H9 (cell line): Measurements from ENCODE around the gene ZNF2. TPM values are rescaled to one million over a fixed set of nuclear protein-coding genes. Genes with fewer than 3 reads are reported as not detected.

Experiments
- DNase-seq: peaks from one replicate; pipeline ENCODE4 v3.0.0-alpha.2; 2017
- H2AFZ ChIP-seq: one replicate; pipeline ENCODE4 v1.6.1; 2013; ENCODE audit warnings: mild to moderate bottlenecking, low read length, control low read depth, moderate library complexity
- H2AK5ac ChIP-seq: 2 replicates; pipeline ENCODE4 v1.6.1; 2013; ENCODE audit warnings: low read length, control low read depth, mixed read lengths; ENCODE audit not compliant: insufficient read length
- H2BK120ac ChIP-seq: one replicate; pipeline ENCODE4 v1.6.1; 2013; ENCODE audit warnings: low read depth, mild to moderate bottlenecking, low read length, control low read depth, inconsistent platforms; ENCODE audit not compliant: poor library complexity, severe bottlenecking
- H2BK12ac ChIP-seq: 2 replicates; pipeline ENCODE4 v1.6.1; 2013; ENCODE audit warnings: low read length, control low read depth, mixed read lengths, low read depth; ENCODE audit not compliant: insufficient read length
- H2BK15ac ChIP-seq: 2 replicates; pipeline ENCODE4 v1.6.1; 2013; ENCODE audit warnings: low read depth, low read length, control low read depth
- H2BK20ac ChIP-seq: one replicate; pipeline ENCODE4 v1.6.1; 2013; ENCODE audit warnings: low read depth, mild to moderate bottlenecking, low read length, control low read depth, inconsistent platforms; ENCODE audit not compliant: poor library complexity, severe bottlenecking
- H2BK5ac ChIP-seq: 2 replicates; pipeline ENCODE4 v1.6.1; 2013; ENCODE audit warnings: low read length, control low read depth, mixed read lengths; ENCODE audit not compliant: insufficient read length
- H3K14ac ChIP-seq: 2 replicates; pipeline ENCODE4 v1.6.1; 2013; ENCODE audit warnings: low read length, control low read depth; ENCODE audit not compliant: insufficient read depth
- H3K18ac ChIP-seq: 2 replicates; pipeline ENCODE4 v1.6.1; 2013; ENCODE audit warnings: low read depth, mild to moderate bottlenecking, mixed read lengths, low read length, control low read depth; ENCODE audit not compliant: insufficient read length
- H3K23ac ChIP-seq: 2 replicates; pipeline ENCODE4 v1.6.1; 2013; ENCODE audit warnings: low read length, control low read depth, mixed read lengths, low read depth; ENCODE audit not compliant: insufficient read length
- H3K23me2 ChIP-seq: 2 replicates; pipeline ENCODE4 v1.6.1; 2013; ENCODE audit warnings: low read depth, mild to moderate bottlenecking, mixed read lengths, low read length, control low read depth; ENCODE audit not compliant: insufficient read length, poor library complexity, severe bottlenecking
- H3K27ac ChIP-seq: 2 replicates; pipeline ENCODE4 v1.5.1; 2013; ENCODE audit warnings: low read length, control low read depth, mixed read lengths, low read depth; ENCODE audit not compliant: insufficient read length
- H3K27me3 ChIP-seq: 2 replicates; pipeline ENCODE4 v1.6.1; 2013; ENCODE audit warnings: low read length, control low read depth, inconsistent platforms; ENCODE audit not compliant: insufficient read depth
- H3K4ac ChIP-seq: 2 replicates; pipeline ENCODE4 v1.6.1; 2013; ENCODE audit warnings: low read depth, mild to moderate bottlenecking, control low read depth, inconsistent platforms, low read length, moderate library complexity
- H3K4me1 ChIP-seq: 2 replicates; pipeline ENCODE4 v1.6.1; 2013; ENCODE audit warnings: low read length, control low read depth, inconsistent platforms; ENCODE audit not compliant: insufficient read depth
- H3K4me2 ChIP-seq: 2 replicates; pipeline ENCODE4 v1.6.1; 2013; ENCODE audit warnings: low read length, control low read depth, mixed read lengths; ENCODE audit not compliant: insufficient read length, insufficient read depth
- H3K56ac ChIP-seq: 2 replicates; pipeline ENCODE4 v1.6.1; 2013; ENCODE audit warnings: low read depth, mild to moderate bottlenecking, mixed read lengths, low read length, control low read depth; ENCODE audit not compliant: insufficient read length
- H3K79me1 ChIP-seq: 2 replicates; pipeline ENCODE4 v1.6.1; 2013; ENCODE audit warnings: low read depth, mild to moderate bottlenecking, moderate library complexity, low read length, control low read depth, inconsistent platforms; ENCODE audit not compliant: insufficient read depth, poor library complexity, severe bottlenecking
- H3K79me2 ChIP-seq: 2 replicates; pipeline ENCODE4 v1.6.1; 2013; ENCODE audit warnings: low read length, control low read depth, inconsistent platforms; ENCODE audit not compliant: insufficient read depth
- H3K9ac ChIP-seq: 2 replicates; pipeline ENCODE4 v1.6.1; 2013; ENCODE audit warnings: low read length, control low read depth, mixed read lengths; ENCODE audit not compliant: insufficient read length; ENCODE audit errors: extremely low read depth
- H3K9me3 ChIP-seq: one replicate; pipeline ENCODE4 v1.6.1; 2013; ENCODE audit warnings: low read depth, low read length, inconsistent platforms; ENCODE audit not compliant: control insufficient read depth
- H3T11ph ChIP-seq: one replicate; pipeline ENCODE4 v1.6.1; 2013; ENCODE audit warnings: mild to moderate bottlenecking, low read length, control low read depth, inconsistent platforms
- H4K20me1 ChIP-seq: one replicate; pipeline ENCODE4 v1.6.1; 2013; ENCODE audit not compliant: control insufficient read depth, insufficient read length, insufficient read depth
- H4K5ac ChIP-seq: 2 replicates; pipeline ENCODE4 v1.6.1; 2013; ENCODE audit warnings: low read depth, mild to moderate bottlenecking, mixed read lengths, low read length, control low read depth; ENCODE audit not compliant: insufficient read length
- H4K8ac ChIP-seq: replicated peaks from 2 replicates; pipeline ENCODE4 v1.6.1; 2013; ENCODE audit warnings: low read length, control low read depth, mixed read lengths, low read depth; ENCODE audit not compliant: insufficient read length
- H4K91ac ChIP-seq: 2 replicates; pipeline ENCODE4 v1.6.1; 2013; ENCODE audit warnings: low read depth, mild to moderate bottlenecking, moderate library complexity, mixed read lengths, low read length, control low read depth; ENCODE audit not compliant: insufficient read length
- H3K27ac Mint-ChIP-seq, 3 experiments: 2 replicates in 2 of 3; 3 replicates in 1 of 3; pipeline ENCODE4 v1.8.0; 2020 to 2021; ENCODE audit warnings: mixed read lengths in 3 of 3, mild to moderate bottlenecking in 1 of 3, moderate library complexity in 1 of 3
- H3K27me3 Mint-ChIP-seq: 2 replicates; pipeline ENCODE4 v1.8.0; 2021; ENCODE audit warnings: low read depth, mild to moderate bottlenecking, moderate library complexity, mixed read lengths
- H3K36me3 Mint-ChIP-seq, 3 experiments: 2 replicates in 2 of 3; 3 replicates in 1 of 3; pipeline ENCODE4 v1.8.0; 2020 to 2021; ENCODE audit warnings: low read depth in 3 of 3, mixed read lengths in 3 of 3; ENCODE audit not compliant: insufficient read depth in 1 of 3
- H3K4me1 Mint-ChIP-seq, 2 experiments: 2 replicates each; pipeline ENCODE4 v1.8.0; 2020; ENCODE audit warnings: mixed read lengths in 2 of 2
- H3K4me3 Mint-ChIP-seq, 2 experiments: 2 replicates in 1 of 2; 3 replicates in 1 of 2; pipeline ENCODE4 v1.8.0; 2020 to 2021; ENCODE audit warnings: mild to moderate bottlenecking in 2 of 2, mixed read lengths in 2 of 2, moderate library complexity in 1 of 2
- H3K9me3 Mint-ChIP-seq, 2 experiments: 2 replicates in 1 of 2; 3 replicates in 1 of 2; pipeline ENCODE4 v1.8.0; 2020; ENCODE audit warnings: mild to moderate bottlenecking in 2 of 2, mixed read lengths in 2 of 2, moderate library complexity in 1 of 2
- CTCF ChIP-seq: fragments of 200-600 bp; sonication (generic); conservative IDR thresholded peaks from 3 replicates; pipeline ENCODE4 v1.8.0; 2021; ENCODE audit warnings: antibody characterized with exemption, mild to moderate bottlenecking
- WGBS: extraction: QIAGEN DNeasy Blood & Tissue Kit; methylation state at CpG from one replicate; pipeline ENCODE4 v1.1.7; 2013; ENCODE audit warnings: missing lambda C conversion rate, low lambda C conversion rate, mixed read lengths; ENCODE audit not compliant: insufficient read length; ENCODE audit errors: extremely low coverage; 5-methylcytosine and 5-hydroxymethylcytosine counted together
- total RNA-seq: library from RNA; stranded (reverse); gene quantifications from 2 replicates; pipeline ENCODE4 v1.2.1, GENCODE V29; 2021

The ZNF2 gene
- total RNA-seq, 1 experiment from 2014 or later: 2.2 TPM

GRCh38 chr2:95232232-95232631 is 66.6 kb downstream of the ZNF2 start:
- Histone ChIP-seq H2BK12ac (no peak overlapping the region), H3K4me2 (no peak overlapping the region), H2BK20ac (no peak overlapping the region), H4K91ac (no peak overlapping the region), H2AK5ac (no peak overlapping the region), H3K56ac (no peak overlapping the region), H3K14ac (no peak overlapping the region), H3K79me1 (no peaks in the 10 kb centered on the region), H3K27ac (no peak overlapping the region), H4K8ac (no peak overlapping the region), H3K27me3 (no peaks in the 10 kb centered on the region), H2BK15ac (no peak overlapping the region), H3K23me2 (no peaks in the 10 kb centered on the region), H2AFZ (no peak overlapping the region), H3T11ph (no peak overlapping the region), H3K9me3 (no peaks in the 10 kb centered on the region), H4K20me1 (no peaks in the 10 kb centered on the region), H3K79me2 (no peaks in the 10 kb centered on the region), H3K18ac (no peak overlapping the region), H3K9ac (no peak overlapping the region), H4K5ac (no peak overlapping the region), H3K4ac (no peak overlapping the region), H3K4me1 (no peaks in the 10 kb centered on the region), H2BK120ac (no peak overlapping the region), H3K23ac (no peak overlapping the region), H2BK5ac (no peak overlapping the region)
- Mint-ChIP-seq H3K27me3 (no peaks in the 10 kb centered on the region; the same call in none of the 2 replicates), H3K36me3 (no peaks in the 10 kb centered on the region), H3K4me3 (no peak overlapping the region), H3K4me1 (0 out of 4 replicates have a peak, but pooled peaks cover 0 to 2% of the 10 kb centered on the region in 2 experiments), H3K9me3 (peaks cover 33 to 38% of the 10 kb centered on the region in 2 experiments), H3K27ac (no peak overlapping the region)
- TF ChIP-seq CTCF: no peak
- WGBS: no CpG with 5 or more reads among the region's 1 CpG
- DNase-seq: no peak

Other genes starting within 250 kb of the ZNF2 start
- not detected in 2 replicates for gene MAL, start 140.1 kb upstream of the ZNF2 start, total RNA-seq
- 50.9 and 51.4 TPM in 2 replicates for gene MRPS5, start 44.0 kb upstream of the ZNF2 start, total RNA-seq
- gene ZNF514, start 6.0 kb upstream of the ZNF2 start, total RNA-seq: 11.9 and 12.9 TPM in 2 replicates
- gene ZNF892, start 41.7 kb downstream of the ZNF2 start, total RNA-seq: 13.2 and 13.3 TPM in 2 replicates
- 3.1 and 4.0 TPM in 2 replicates for gene PROM2, start 108.6 kb downstream of the ZNF2 start, total RNA-seq
- 1.5 TPM in 2 replicates for gene KCNIP3, start 131.5 kb downstream of the ZNF2 start, total RNA-seq
- gene FAHD2A, start 236.9 kb downstream of the ZNF2 start, total RNA-seq: 36.9 and 39.8 TPM in 2 replicates